ENCODE measurements around the gene CFHR4. TPM values are rescaled to one million over a fixed set of nuclear protein-coding genes. Genes with fewer than 3 reads are reported as not detected.
"Not testable (repeated sequence)": the region's sequence is repeated elsewhere in the genome, so short reads cannot be mapped to it uniquely, and the experiment has no call there.

The CFHR4 gene
- total RNA-seq: not detected

- intact Hi-C loops (cut with DNase I; ENCODE audit: low total_unique reads): no loop called here
- H3K4me3 ChIP-seq: no peak within 1 kb of the TSS
- no peak for DNase-seq (ENCODE audit: low spot score in 2 of 2)
- H3K4me1 ChIP-seq: no peaks in the 10 kb centered on the region
- no peaks in the 10 kb centered on the region for H3K27me3 ChIP-seq
- no peak for TF ChIP-seq POLR2A (IDR thresholded peaks at IDR 0.05)
- TF ChIP-seq, protein P1, sequence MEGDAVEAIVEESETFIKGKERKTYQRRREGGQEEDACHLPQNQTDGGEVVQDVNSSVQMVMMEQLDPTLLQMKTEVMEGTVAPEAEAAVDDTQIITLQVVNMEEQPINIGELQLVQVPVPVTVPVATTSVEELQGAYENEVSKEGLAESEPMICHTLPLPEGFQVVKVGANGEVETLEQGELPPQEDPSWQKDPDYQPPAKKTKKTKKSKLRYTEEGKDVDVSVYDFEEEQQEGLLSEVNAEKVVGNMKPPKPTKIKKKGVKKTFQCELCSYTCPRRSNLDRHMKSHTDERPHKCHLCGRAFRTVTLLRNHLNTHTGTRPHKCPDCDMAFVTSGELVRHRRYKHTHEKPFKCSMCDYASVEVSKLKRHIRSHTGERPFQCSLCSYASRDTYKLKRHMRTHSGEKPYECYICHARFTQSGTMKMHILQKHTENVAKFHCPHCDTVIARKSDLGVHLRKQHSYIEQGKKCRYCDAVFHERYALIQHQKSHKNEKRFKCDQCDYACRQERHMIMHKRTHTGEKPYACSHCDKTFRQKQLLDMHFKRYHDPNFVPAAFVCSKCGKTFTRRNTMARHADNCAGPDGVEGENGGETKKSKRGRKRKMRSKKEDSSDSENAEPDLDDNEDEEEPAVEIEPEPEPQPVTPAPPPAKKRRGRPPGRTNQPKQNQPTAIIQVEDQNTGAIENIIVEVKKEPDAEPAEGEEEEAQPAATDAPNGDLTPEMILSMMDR (IDR thresholded peaks at IDR 0.05): no peak
- TF ChIP-seq POLR2AphosphoS5 (IDR thresholded peaks at IDR 0.05): no peak
- no peaks in the 10 kb centered on the region for H3K36me3 ChIP-seq
- H3K27ac ChIP-seq: no peak within 1 kb of the TSS
- peaks cover 0 to 6% of the 10 kb centered on the region in 2 donors for H3K9me3 ChIP-seq
Observed at GRCh38 chr1:196887515-196888239, at the start of gene CFHR4. Gene CFHR4 (plus strand): TSS chr1:196888052. CDS start chr1:196888151, 99 bp downstream.

DNA sequence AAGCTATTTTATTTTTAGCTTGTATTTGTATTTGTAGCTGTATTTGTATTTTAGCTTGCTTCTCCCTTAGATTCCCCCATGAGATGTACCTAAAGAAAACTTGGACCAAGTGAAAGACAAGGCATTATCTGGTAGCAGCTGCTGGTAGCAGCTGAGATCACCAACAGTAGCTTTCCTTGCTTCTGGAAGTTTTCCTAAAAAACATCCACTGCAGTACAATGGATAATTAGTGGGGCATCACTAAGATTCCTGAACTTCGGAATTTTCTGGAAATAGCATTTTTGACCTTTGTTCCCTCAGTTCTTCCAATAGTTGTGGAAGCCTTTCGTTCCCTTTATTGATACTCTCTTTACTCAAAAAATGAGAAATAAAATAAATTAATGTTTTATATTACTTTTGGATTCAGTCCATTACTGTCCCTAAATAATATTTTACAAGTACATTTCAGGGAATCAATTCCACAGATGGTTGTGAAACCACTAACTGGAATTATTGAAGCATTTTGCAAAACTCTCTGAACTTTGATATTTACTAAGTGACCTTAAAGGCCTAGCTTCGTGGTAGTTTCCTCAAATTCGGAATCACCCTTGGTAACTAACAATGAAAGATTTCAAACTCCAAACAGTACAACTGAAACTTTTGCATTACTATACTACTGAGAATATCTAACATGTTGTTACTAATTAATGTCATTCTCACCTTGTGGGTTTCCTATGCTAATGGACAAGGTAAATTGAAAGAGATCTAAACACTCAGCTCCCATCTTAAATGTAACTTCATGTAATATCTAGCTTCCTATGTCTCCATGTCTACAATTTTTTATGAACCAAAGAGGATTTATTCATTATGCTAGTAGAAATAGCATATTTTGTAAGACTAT lies 38.0 kb upstream of the CFHR4 start:
- H3K27ac ChIP-seq; H3K9me3 ChIP-seq; H3K4me1 ChIP-seq; intact Hi-C loops (cut with DNase I; ENCODE audit: low total_unique reads); DNase-seq (ENCODE audit: low spot score in 2 of 2); H3K4me3 ChIP-seq; H3K27me3 ChIP-seq; H3K36me3 ChIP-seq: not testable (repeated sequence)

DNA sequence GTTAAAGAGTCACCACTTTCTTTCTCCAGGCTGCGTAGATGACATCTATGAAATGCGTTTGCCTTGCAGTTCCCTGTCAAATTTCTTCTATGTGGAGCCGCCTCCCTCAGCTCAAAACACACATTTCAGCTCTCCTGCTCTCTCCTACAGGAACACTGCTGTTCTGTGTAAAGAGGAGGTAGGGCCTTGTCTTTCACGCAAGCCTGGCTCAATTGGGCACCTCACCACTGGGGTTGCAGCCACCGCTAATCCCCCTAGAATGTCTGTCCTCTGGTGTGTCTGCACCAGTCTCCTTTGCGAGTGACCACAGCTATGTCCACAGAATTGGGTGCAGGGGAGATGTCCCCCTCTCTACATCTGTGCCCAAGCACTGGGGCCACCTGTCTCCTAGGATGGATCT lies 31.8 kb upstream of the CFHR4 start:
- H3K9me3 ChIP-seq: no peaks in the 10 kb centered on the region
- H3K4me3 ChIP-seq: no peak overlapping the region
- no peak for DNase-seq (ENCODE audit: low spot score in 2 of 2)
- no peaks in the 10 kb centered on the region for H3K27me3 ChIP-seq
- intact Hi-C loops (cut with DNase I; ENCODE audit: low total_unique reads): no loop called here
- TF ChIP-seq POLR2A (IDR thresholded peaks at IDR 0.05): no peak
- TF ChIP-seq, protein P1 (IDR thresholded peaks at IDR 0.05): no peak
- no peak for TF ChIP-seq POLR2AphosphoS5 (IDR thresholded peaks at IDR 0.05)
- no peaks in the 10 kb centered on the region for H3K4me1 ChIP-seq
- H3K36me3 ChIP-seq: no peaks in the 10 kb centered on the region
- H3K27ac ChIP-seq: no peak overlapping the region

DNA sequence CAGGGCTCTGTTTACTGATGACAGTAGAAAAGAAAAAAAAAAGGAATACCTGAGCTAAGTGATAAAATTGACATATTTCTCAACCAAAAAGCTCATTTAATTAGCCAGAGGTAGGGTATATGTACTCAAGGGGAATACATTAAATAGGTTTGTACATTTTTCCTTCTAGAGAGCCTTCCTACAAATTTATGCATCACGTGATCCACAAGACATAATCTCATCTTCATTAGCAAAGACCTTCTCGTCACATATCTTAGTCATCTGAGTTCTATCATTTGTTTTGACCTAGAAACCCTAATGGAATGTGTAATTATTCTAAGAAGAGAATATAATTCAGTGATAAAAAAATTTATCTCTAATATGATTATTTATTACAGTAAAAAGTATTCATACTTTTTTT lies 30.7 kb upstream of the CFHR4 start:
- H3K4me1 ChIP-seq: no peaks in the 10 kb centered on the region
- no peak overlapping the region for H3K27ac ChIP-seq
- H3K27me3 ChIP-seq: no peaks in the 10 kb centered on the region
- TF ChIP-seq POLR2AphosphoS5 (IDR thresholded peaks at IDR 0.05) (no peak), POLR2A (IDR thresholded peaks at IDR 0.05) (no peak)
- TF ChIP-seq, protein P1 (IDR thresholded peaks at IDR 0.05): no peak
- H3K4me3 ChIP-seq: no peak overlapping the region
- H3K36me3 ChIP-seq: no peaks in the 10 kb centered on the region
- no peak for DNase-seq (ENCODE audit: low spot score in 2 of 2)
- H3K9me3 ChIP-seq: no peaks in the 10 kb centered on the region
- intact Hi-C loops (cut with DNase I; ENCODE audit: low total_unique reads): no loop called here

GRCh38 chr1:196858811-196859210 lies 29.0 kb upstream of the CFHR4 start:
- TF ChIP-seq POLR2A (IDR thresholded peaks at IDR 0.05) (no peak), POLR2AphosphoS5 (IDR thresholded peaks at IDR 0.05) (no peak)
- TF ChIP-seq, protein P1 (IDR thresholded peaks at IDR 0.05): no peak
- Histone ChIP-seq H3K27me3 (no peaks in the 10 kb centered on the region), H3K9me3 (peaks cover 0 to 6% of the 10 kb centered on the region in 2 donors), H3K36me3 (no peaks in the 10 kb centered on the region), H3K27ac (no peak overlapping the region), H3K4me1 (no peaks in the 10 kb centered on the region), H3K4me3 (no peak overlapping the region)
- no peak for DNase-seq (ENCODE audit: low spot score in 2 of 2)
- intact Hi-C loops (cut with DNase I; ENCODE audit: low total_unique reads): no loop called here
